HG03575 (cell line): ENCODE measurements around the gene TOX2.

ENCODE experiments used
- ATAC-seq: cut with Tn5 transposase; IDR thresholded peaks from one replicate; pipeline ENCODE4 v1.9.1; 2021; ENCODE audit not compliant: unreplicated experiment, insufficient number of reproducible peaks, low FRiP score; ENCODE audit errors: extremely low read depth

The TOX2 gene, protein sequence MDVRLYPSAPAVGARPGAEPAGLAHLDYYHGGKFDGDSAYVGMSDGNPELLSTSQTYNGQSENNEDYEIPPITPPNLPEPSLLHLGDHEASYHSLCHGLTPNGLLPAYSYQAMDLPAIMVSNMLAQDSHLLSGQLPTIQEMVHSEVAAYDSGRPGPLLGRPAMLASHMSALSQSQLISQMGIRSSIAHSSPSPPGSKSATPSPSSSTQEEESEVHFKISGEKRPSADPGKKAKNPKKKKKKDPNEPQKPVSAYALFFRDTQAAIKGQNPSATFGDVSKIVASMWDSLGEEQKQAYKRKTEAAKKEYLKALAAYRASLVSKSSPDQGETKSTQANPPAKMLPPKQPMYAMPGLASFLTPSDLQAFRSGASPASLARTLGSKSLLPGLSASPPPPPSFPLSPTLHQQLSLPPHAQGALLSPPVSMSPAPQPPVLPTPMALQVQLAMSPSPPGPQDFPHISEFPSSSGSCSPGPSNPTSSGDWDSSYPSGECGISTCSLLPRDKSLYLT

DNA sequence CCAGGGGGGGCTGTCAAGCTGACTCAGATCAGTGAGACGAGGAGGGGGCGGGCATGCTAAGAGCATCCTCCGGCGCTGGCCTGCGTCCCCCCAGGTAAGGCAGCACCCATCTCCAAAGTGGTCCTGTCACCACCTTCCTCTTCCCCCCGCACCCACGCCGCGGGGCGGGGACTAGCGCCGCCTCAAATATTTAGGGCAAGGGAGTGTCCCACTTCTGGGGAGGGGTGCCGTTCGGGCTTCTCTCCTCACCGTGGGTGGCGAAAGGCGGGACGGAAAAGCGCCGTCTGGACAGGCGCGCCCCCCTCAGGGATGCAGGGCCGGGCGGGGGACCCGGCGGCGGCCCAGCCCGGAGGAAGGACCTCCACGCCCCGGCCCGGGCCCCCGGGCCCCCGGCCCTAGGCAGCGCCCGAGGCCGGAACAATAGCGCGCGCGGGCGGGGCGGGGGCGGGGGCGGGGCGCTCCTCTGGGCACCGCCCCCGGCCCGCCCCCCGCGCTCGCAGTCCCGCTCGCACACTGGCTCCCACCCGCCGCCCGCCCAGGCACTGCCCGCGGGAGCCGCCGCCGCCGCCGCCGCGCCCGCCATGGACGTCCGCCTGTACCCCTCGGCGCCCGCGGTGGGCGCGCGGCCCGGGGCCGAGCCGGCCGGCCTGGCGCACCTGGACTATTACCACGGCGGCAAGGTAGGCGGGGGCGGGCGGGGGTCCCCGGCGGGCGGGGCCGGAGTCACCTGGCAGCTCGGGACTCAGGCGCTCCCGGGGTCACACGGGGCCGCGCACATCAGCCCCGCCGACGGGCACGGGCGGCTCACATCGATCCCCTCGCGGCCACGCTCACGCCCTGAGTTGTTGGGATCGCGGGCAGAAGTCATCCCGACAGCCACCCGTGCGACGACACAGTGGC is at the start of gene TOX2:
TSS of gene TOX2 (plus strand) at position 542 of the 900 bp plus-strand sequence. CDS start at position 582, 40 bp downstream.
- no peak for ATAC-seq

DNA sequence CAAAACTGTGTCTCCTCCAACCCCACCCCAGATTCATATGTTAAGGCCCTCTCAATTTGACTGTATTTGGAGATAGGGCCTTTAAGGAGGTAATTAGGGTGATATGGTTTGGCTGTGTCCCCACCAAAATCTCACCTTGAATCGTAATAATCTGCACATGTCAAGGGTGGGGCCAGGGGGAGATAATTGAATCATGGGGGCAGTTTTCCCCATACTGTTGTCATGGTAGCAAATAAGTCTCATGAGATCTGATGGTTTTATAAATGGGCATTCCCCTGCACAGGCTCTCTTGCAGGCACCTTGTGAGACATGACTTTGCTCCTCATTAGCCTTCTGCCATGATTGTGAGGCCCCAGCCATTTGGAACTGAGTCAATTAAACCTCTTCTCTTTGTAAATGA is 46.6 kb upstream of the TOX2 start:
- ATAC-seq: no peak

DNA sequence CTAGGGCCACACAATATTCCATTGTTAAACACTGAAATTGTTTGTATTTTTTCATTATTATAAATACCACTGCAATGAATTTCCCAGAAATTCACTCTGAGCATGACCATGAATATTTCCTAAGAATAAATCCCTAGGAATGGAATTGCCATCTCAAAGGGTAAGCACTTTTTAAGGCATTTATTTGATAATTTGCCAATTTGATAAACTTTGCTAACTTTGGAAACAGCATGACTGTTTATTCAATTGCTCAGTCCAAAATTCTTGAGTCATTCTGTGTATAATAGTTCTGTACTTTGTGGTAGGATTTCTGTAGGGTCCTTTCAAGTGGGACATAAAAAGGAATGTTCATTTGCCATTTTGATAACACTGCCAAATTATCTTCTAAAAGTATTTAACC is 44.2 kb upstream of the TOX2 start:
- no peak for ATAC-seq

DNA sequence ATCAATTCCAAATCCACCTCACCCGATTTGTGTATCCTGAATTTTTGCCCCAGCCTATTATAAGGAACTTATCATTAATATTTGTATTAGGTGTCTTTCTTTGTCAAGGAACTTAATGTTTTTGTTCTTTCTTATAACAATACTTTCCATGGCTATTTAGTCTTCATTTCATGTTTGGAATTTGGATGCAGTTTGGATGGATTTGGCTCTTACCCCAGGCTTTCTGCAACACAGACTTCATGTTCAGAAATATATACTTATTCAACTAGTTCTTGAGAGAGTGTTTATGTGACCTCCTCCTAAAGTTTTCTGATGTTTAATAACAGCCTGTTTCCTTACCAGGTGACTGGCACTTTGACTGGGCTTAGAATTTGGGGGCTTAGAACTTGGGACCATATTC is 35.9 kb upstream of the TOX2 start:
- ATAC-seq: no peak

DNA sequence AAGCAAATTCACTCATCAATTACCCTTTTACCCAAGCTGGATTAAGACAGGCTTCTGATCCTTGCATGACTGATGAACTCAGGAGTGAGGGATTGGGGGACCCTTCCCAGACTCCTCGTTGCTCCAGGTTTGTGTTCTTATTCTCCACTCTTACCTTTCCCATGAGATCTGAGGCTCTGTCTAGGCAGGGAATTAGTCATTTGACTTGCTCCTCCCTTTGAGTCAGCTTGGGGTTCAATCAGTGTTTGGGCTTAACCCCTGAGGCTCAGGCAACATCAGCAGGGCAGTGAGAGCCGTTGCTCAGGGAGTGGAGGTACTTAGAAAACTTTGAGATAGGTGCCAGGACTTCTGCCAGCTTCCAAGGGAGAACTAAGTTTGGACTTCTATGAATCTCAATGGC is 20.7 kb upstream of the TOX2 start:
- no peak for ATAC-seq

DNA sequence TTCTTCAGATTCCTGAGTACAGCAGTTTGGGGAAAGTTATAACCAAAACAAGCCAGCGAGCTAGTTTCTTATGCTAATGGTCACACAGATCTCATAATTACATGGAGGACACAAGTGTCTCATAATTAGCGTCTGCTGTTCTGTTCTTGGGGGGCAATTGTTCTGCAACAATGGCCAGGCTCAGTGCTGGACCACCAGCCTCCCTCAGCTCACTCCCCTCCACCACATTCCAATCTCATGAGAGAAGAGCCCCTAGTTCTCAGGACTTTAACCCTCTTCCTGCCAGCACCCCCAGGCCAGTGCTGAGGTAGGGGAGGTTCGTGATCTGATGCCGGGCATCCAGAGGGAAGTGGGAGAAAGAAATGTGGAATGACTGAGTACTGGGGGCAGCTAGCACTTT is 20.2 kb upstream of the TOX2 start:
- ATAC-seq: no peak

DNA sequence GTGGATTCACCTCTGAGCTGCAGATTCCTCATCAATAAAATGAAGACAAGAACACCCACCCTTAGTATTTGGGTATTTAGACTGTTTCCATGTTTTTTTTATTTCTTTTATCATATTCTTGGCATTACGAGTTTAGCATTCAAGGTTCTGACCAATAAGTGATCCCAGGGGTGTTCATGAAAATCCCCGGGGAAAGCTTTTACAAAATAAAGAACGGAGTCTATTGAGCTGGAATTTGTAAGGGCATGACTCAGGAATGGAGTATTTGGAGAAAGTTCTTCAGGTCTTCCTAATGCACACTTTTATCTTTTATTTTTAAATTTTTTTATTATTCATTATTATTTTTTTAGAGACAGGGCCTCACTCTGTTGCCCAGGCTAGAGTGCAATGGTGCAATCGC is 19.4 kb upstream of the TOX2 start:
- no peak for ATAC-seq

DNA sequence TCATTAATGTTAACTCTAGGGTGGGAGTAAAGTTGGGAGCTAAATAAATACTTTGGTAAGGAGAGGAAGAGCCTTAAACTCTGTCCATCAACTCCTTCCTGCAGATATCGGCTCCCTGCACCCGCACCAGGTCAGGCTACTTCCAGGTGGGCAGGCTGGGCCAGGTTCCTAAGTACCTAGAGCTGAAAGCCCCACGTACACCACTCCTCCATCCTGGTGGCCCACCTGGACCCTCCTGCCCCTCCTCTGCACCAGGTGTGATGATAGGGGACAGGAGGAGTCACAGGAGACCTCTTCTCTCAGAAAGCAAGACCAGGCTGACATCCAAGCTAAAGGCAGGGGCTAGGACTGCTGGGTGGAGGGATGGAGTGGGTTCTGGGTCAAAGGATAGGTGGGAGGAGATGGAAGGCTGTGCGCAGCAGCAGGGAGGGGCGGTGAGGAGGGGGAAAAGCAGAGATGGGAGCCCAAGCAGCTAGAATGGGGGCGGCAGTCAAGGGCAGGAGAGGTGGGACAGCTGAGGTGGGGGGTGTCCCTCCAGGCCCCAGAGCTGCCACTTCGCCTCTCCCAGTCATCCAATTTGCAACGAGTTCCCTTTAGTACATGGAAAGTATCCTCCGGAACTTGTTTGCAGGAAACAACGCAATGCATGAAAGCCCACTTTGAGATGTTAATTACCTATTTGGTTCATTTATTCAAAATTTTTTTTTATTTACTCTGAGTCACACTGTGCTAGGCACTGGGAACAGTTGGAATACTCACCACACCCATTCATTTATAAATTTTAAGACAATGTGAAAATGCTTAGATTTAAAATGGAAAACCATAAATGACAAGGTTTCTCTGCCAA is 15.2 kb upstream of the TOX2 start:
- ATAC-seq: no peak

DNA sequence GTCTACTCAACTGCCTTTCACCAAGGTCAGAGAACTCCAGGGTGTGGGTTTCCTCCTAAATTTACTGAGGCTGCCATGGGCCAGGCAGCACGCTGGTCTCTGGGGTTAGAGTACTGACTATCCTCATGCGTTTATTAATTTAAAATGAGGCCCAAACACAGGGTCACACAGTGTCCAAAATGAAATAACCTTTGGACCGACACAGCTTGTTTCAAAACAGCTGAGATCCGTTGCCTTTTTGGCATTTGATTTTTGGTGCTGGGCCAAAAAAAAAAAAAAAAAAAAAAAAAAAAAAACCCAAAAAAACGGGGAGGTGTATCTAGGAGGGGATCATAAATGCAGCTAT is 14.6 kb upstream of the TOX2 start:
- ATAC-seq: no peak

DNA sequence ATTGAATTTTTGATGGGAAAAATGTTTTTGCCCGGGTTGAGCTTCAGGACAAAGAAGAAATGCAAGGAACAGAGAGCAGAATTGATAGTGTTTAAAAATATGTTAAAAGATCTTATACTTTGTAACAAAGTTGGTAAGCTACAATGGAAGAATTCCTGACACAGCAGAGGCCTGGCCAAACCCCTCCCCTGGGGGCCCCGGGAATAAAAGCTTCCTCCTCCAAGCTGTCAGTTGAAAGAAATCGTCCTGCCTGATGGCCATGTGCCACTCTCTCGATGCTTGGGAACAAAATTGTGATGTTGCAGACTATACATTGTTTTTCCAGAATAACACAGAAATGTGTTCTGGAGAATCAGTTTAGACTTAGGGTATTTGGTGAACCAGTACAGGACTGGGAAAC is 14.2 kb upstream of the TOX2 start:
- ATAC-seq: no peak

DNA sequence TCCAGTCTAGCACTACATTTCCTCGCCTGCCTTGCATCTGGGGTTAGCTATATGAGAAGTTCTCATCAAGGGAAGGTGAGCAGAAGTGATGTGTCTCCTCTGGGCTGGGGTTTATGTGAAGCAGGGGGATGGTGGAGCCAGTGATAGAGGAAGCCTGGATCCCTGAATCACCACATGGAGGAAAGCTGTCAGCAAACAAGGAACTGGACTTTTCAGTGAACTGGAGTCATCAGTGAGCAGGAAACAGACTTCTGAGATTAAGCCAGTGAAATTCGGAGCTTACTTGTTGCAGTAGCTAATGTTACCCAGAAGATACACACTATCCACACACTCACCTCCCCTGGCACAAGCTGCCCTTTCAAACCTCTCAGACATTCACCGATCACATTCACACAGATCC is 13.4 kb upstream of the TOX2 start:
- no peak for ATAC-seq

DNA sequence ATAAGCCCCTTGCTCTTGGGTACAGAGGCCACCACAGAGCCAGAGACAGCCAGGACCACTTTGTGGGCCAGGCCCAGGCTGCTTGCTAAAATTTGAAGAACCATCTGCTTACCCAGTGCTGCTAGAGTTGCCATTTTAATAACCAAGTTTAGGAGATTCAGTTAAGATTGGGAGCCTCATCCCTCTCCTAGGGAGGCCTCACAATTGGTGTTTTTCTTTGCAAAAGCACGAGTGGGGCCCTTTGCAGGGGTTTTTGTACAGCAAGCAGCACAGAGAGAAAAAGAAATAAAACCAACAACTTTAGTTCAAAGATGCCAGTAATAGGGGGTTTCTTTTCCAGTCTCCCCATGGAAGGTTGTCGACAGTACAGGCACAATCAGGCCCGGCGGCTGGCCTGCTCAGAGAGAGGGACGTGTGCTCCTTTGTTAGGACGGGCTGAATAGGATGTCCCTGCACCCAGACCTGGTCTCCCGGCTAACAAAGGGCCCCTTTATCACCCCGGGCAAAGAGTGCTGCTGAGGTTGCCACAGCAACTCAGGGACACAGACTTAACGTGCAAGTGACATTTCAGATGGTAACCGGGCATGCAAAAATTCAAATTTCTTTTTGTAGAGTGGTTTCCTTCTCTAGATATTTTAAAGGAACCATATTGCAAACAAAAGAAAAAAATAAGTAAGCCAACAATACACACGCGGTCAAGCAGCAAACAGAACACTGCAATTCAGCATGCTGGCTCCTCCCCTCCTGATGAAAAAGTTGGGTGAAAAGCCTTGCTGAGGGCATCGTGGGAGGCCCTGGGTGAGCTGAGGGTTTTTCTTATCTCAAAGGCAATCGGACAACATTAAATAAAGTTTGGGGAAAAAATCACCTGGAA is 10.5 kb upstream of the TOX2 start:
- ATAC-seq: no peak

DNA sequence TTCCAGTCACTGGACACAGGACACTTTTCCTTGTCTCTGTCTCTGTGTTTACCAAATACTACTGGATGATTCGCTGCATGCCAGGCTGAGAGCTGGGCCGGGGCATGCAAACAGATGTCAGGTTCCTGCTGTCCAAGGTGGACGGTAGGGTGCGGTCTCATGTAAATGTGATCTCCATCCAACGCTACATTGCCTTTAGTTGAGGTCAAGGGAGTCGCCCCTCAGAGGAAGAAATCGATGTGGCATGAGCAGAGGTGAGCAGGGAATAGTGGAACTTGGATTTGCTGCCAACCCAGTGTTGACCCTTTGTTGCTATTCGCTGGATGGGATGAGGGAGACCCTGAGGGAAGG is 9.8 kb upstream of the TOX2 start:
- ATAC-seq: no peak

DNA sequence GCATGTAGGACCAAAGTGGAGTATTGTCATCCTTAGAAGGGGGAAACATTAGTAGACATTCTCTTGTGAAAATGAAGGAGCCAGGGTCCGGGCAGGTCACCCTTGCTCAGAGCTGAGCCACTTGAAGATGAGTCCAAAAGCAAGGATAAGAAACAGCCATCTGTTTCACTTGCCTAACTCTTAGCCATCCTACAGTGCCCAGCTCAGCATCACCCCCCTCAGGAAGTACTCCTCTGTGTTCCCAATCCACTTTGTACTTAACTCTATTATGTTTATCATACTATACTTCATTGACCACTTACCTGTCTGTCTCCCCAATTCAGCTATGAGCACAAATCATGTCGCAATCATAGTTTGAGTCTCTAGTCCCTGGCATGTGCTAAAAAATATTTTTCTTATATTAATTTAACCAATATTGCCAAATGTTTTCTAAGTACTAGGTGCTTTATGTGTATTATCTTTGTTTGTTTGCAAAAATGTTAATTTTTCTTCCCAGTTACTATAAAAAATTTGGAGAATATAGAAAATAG is 8.1 kb upstream of the TOX2 start:
- ATAC-seq: no peak

DNA sequence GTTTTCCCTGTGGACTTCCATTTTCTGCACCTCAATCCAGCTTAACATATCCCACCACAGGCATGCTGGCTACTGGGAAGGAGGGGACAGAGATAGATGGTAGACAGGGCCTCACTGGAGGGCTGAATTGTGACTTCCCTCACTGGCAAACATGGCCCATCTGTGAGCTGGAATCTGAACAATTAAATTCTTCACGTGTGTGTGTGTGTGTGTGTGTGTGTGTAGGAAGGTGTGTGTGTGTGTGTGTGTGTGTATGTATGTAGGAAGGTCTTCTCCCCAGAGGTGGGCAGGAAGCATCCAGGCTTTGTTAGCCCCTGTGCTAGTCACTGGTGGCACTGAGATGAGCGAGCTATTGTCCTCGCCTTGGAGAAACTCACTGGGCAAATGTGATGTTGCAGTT is 5.4 kb upstream of the TOX2 start:
- no peak for ATAC-seq

DNA sequence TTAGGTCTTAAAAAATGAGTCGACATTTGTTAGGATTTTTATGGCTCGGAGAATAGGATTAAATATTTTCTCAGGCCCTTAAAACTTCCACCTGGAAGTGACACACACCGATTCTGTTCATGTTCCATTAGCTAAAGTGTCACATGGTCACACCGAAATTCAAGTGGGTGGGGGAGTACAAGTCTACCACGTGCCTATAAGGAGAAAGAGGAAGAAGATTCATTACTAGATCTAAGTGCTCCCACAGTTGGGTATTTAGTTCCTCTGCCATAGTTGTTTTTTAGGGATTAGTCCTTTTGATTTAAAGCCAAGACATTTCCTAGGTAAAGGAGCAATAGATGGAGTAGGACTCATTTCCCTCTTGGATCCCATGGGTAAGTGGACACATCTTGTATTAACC is 4.9 kb upstream of the TOX2 start:
- no peak for ATAC-seq

DNA sequence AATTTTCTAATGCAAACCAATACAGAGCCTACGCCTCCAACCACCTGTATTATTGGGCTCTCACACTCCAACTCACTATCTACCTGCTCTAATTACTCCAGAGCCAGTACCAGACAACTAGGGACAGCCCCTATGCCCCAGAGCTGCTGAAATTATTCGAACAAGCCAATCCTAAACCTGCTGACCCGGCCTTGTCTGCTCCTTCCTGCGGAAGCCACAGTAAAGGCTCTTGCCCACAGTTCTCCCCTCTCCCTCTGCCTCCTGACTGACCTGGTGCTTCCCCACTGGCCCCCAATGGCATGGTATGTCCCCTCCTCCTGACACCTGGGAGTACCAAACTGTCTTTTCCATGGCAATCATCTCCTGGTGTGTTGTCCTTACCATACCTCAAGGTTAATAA is 4.1 kb upstream of the TOX2 start:
- no peak for ATAC-seq

DNA sequence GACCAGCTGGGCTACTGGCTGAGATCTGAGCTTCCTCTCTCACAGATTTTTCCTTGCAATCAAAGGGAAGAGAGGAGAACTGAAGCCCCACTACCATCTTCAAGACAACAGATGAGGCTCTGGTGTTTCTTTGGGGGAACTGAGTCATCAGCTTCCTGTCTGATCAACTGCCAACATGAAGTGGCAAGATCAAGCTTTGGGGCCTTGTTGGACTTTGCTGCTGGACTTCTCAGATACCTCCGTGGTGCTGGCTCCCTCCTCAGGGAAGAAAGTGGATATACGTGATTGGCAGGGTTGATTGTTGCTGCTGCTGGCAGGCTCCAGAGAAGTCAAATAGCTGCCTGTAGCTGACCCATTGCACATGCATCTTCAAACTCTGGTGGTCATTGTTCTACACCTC is 3.6 kb upstream of the TOX2 start:
- ATAC-seq: no peak
